GM12891 (cell line): ENCODE measurements around the gene KCNQ2.

Experiments
- DNase-seq: peaks from one replicate; pipeline ENCODE4 v3.0.0; 2011; ENCODE audit warnings: low spot score; ENCODE audit not compliant: insufficient read length
- FAIRE-seq: peaks from 2 replicates; lab custom pipeline; 2011; peaks lifted over from hg19 to GRCh38; lab: Jason Lieb, UNC
- PAX5 ChIP-seq: IDR thresholded peaks from 2 replicates; pipeline ENCODE4 v1.6.1; 2011; ENCODE audit warnings: low read length, moderate library complexity, mild to moderate bottlenecking; ENCODE audit not compliant: insufficient read depth, severe bottlenecking
- POLR2A ChIP-seq: IDR thresholded peaks from 2 replicates; pipeline ENCODE4 v1.6.1; 2011; ENCODE audit warnings: low read depth, low read length, control low read depth
- POLR2AphosphoS5 ChIP-seq: IDR thresholded peaks from 2 replicates; pipeline ENCODE4 v1.6.1; 2011; ENCODE audit warnings: low read depth, low read length, control low read depth
- POU2F2 ChIP-seq: IDR thresholded peaks from 2 replicates; pipeline ENCODE4 v1.6.1; 2011; ENCODE audit warnings: low read depth, mild to moderate bottlenecking, control low read depth, low read length, moderate library complexity
- SPI1 ChIP-seq: IDR thresholded peaks from 2 replicates; pipeline ENCODE4 v1.6.1; 2011; ENCODE audit warnings: low read depth, low read length, control low read depth
- TAF1 ChIP-seq: IDR thresholded peaks from 2 replicates; pipeline ENCODE4 v1.6.1; 2011; ENCODE audit warnings: low read depth, low read length, control low read depth

Gene KCNQ2

GRCh38 chr20:63495741-63496595 is 23.5 kb upstream of the KCNQ2 start:
- peak; percentile 84 for FAIRE-seq
- peak; percentile 95 for DNase-seq
- TF ChIP-seq POU2F2 (no peak), TAF1 (no peak), SPI1 (no peak), PAX5 (no peak), POLR2AphosphoS5 (no peak), POLR2A (no peak)

DNA sequence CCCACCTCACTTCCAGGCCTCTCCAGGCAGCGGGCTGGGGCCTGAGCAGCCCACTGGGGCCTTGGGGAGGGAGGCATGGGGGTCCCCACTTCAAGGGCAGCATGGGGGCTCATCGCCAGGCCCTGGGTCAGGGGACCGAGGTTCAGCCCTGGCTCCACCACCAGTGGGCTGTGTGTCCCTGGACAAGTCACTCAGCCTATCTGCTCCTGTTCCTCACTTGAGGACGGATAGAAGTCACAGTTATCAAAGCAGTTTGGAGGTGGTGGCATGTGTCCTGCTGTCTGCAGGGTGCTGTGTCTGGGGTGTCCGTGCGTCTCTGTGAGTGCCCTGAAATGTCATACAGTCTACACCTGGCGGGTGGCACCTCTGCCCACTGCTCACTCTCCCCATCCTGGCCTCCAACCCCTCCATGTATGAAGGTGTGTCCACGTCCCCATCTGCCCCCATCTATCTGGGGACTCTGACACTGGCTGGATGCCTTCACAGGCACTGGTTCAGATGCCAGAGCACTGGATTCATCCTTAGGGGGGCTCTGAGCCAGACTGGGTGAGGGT is 22.8 kb upstream of the KCNQ2 start:
- no peak for TF ChIP-seq TAF1
- no peak for TF ChIP-seq SPI1
- no peak for TF ChIP-seq PAX5
- no peak for TF ChIP-seq POU2F2
- TF ChIP-seq POLR2AphosphoS5, result no peak
- no peak for TF ChIP-seq POLR2A
- no peak for FAIRE-seq
- DNase-seq, result no peak

DNA sequence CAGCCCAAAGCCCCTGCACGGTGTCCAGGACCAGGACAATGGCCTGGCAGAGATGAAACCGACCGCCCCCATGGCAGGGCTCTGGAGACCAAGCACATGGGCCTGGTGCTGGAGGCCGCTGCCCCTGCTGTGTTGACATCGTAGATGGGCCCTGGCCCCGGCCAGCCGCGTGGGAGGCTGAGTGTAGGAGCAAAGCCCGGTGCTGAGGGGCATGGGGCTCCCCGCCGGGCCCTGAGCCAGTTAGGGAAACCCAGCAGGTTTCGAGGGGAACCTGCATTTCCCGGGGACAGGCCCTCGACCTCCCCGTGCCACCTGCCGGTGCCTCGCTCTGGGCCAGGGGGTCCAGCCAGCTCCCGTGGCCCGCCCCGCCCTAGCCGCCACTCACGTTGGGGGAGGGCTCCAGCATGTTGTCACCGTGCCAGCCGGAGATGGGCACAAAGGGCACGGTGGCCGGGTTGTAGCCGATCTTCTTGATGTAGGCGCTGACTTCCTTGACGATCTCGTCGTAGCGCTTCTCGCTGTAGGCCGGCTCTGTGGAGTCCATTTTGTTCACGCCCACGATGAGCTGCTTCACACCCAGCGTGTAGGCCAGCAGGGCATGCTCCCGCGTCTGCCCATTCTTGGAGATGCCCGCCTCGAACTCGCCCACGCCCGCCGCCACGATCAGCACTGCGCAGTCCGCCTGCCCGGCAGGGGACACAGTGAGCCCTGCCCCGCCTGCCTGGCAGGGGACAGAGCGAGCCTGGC is 22.1 kb upstream of the KCNQ2 start:
- TF ChIP-seq POLR2AphosphoS5 (no peak), TAF1 (no peak), SPI1 (no peak), PAX5 (no peak), POU2F2 (no peak), POLR2A (no peak)
- FAIRE-seq (no peak), DNase-seq (no peak)

- TF ChIP-seq POLR2A (no peak), POLR2AphosphoS5 (no peak), TAF1 (no peak), POU2F2 (no peak), PAX5 (no peak), SPI1 (no peak)
- FAIRE-seq (no peak), DNase-seq (no peak)
Observed at GRCh38 chr20:63494084-63494419, 21.6 kb upstream of the KCNQ2 start.

DNA sequence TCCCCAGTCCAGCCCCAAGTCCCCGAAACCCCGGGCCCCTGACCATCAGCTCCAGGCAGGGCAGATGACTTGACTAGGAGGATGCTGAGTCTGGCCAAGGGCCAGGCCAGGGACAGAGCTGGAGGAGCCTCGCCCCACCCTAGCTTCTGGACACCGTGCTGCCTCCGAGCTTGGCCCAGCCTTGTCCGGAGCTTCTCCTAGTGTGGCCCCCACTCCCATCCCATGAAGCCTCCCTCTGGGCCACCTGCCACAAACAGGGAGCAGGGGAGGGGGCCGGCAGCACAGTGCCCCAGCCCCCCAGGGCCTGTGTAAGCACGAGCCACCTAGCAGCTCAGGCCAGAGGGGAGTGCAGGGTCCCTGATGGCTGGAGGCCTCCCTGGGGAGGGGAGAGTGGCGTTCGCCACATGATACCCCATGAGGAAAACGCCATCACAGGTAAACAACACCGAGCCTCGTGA is 21.1 kb upstream of the KCNQ2 start:
- FAIRE-seq, result no peak
- DNase-seq, result no peak
- TF ChIP-seq TAF1 (no peak), POU2F2 (no peak), SPI1 (no peak), PAX5 (no peak), POLR2AphosphoS5 (no peak), POLR2A (no peak)

GRCh38 chr20:63492982-63493381 is 20.5 kb upstream of the KCNQ2 start:
- no peak for TF ChIP-seq PAX5
- TF ChIP-seq POU2F2, result no peak
- TF ChIP-seq POLR2A, result no peak
- TF ChIP-seq POLR2AphosphoS5, result no peak
- no peak for TF ChIP-seq TAF1
- TF ChIP-seq SPI1, result no peak
- FAIRE-seq (no peak), DNase-seq (no peak)

- no peak for TF ChIP-seq PAX5
- no peak for FAIRE-seq
Observed at GRCh38 chr20:63492518-63492917, 20.1 kb upstream of the KCNQ2 start.

GRCh38 chr20:63491635-63492230 is 19.3 kb upstream of the KCNQ2 start:
- no peak for DNase-seq
- FAIRE-seq, result no peak
- no peak for TF ChIP-seq TAF1
- TF ChIP-seq PAX5, result no peak
- no peak for TF ChIP-seq POLR2A
- no peak for TF ChIP-seq POU2F2
- TF ChIP-seq SPI1, result no peak
- no peak for TF ChIP-seq POLR2AphosphoS5

More at GRCh38 chr20:63492518-63492917, 20.1 kb upstream of the KCNQ2 start:
- DNase-seq, result no peak

DNA sequence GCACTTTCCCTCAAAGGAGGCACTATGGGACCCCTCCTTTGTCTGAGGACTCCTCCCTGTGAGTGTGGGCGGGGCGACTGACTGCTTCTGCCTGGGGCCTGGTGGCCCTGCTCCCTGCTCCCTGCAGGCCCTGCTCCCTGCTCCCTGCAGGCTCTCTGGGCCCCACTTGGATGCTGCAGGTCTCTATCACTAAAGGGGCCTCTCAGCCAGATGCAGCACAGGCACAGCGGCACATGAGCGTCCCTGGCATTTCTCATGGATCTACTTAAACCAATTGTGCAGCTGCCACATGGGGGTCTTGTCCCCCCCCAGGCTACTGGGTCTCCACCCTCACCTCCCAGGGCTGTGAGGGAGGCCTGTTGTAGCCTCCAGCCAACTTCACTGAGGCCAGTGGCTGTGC is 18.6 kb upstream of the KCNQ2 start:
- TF ChIP-seq TAF1 (no peak), PAX5 (no peak), POLR2A (no peak), POLR2AphosphoS5 (no peak), SPI1 (no peak), POU2F2 (no peak)
- no peak for DNase-seq
- no peak for FAIRE-seq

- DNase-seq, result no peak
- TF ChIP-seq TAF1 (no peak), SPI1 (no peak), POLR2AphosphoS5 (no peak), POLR2A (no peak), POU2F2 (no peak), PAX5 (no peak)
Observed at GRCh38 chr20:63490416-63490815, 18.0 kb upstream of the KCNQ2 start.

More at GRCh38 chr20:63490416-63490815, 18.0 kb upstream of the KCNQ2 start:
- no peak for FAIRE-seq
